HG03460 (cell line): ENCODE measurements around the gene RAB11B.
"Not testable (repeated sequence)": the region's sequence is repeated elsewhere in the genome, so short reads cannot be mapped to it uniquely, and the experiment has no call there.

Experiments
- ATAC-seq: cut with Tn5 transposase; IDR thresholded peaks from one replicate; pipeline ENCODE4 v1.9.1; 2021; ENCODE audit not compliant: unreplicated experiment

The RAB11B gene

GRCh38 chr19:8425331-8425730, 35.2 kb downstream of the RAB11B start:
- not testable (repeated sequence) for ATAC-seq

DNA sequence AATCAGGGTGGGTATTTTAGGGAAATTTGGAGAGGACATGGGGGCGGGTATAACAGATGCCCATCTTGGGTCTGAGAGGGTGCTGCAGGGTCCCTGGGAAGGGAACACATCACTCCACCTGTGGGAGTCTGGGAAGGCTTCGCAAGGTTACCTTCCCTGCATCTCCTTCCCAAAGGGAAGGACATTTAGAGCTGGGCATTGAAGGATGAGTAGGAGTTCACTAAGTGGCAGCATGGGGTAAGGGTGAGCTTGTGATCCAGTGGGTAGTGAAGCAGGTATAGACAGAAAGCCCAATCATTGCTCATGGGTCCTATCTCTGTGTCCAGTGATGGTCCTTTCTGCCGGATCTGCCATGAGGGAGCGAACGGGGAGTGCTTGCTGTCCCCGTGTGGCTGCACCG, 36.1 kb downstream of the RAB11B start:
- ATAC-seq = no peak

DNA sequence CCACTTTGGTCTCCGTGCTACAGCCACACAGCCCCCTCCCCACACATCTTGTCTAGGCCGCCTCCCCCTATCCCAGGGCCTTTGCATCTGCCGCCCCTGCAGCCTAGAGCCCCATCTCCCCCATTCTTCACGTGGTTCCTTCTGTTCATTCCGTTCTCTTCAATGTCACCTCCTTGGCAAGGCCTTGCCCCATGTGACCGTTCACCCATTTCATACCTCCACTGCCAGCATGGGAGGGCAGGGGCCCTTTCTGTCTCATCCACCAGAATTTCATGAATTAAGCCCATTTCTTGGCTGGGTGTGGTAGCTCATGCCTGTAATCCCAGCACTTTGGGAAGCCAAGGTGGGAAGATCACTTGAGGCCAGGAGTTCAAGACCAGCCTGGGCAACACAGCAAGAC, 38.9 kb downstream of the RAB11B start:
- ATAC-seq = no peak

- ATAC-seq = no peak
Measured at GRCh38 chr19:8429826-8430225, 39.7 kb downstream of the RAB11B start.

GRCh38 chr19:8430650-8431049, 40.5 kb downstream of the RAB11B start:
- ATAC-seq = no peak

- no peak for ATAC-seq
Measured at GRCh38 chr19:8438236-8438635, 48.1 kb downstream of the RAB11B start.

- ATAC-seq = no peak
Measured at GRCh38 chr19:8441725-8442544, 51.8 kb downstream of the RAB11B start.

- ATAC-seq = not testable (repeated sequence)
Measured at GRCh38 chr19:8444140-8444676, 54.0 kb downstream of the RAB11B start.

- ATAC-seq = peak; percentile 73
Measured at GRCh38 chr19:8444677-8445487, 54.7 kb downstream of the RAB11B start, which contains the start of gene HNRNPM. HNRNPM (plus strand) TSS chr19:8444975; CDS start chr19:8444999, 24 bp downstream.

DNA sequence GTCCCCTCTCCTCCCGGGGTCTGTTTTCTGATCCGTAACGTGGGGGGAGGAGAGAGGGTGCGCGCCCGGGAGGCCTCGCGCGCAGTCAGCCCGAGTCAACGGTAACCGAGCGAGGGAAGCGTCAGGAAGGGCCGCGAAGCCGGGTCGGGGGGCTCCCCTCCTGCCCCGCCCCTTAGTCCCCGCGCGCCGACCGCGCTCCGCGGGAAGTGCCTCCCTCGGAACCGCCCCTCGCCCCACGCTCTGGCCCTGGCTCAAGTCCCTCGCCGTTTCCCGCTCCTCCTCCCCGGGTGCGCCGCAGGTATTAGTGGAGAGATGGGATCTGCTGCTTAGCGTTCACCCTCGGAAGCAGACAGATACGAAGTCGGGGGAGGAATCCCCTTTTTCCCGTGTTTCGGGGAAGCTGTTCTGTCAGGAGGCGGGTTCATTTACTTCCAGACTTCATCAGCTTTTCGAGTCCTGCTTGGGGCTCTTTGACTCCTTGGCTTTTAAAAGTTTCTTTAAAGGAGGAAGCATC, 55.4 kb downstream of the RAB11B start:
- ATAC-seq = no peak

GRCh38 chr19:8446061-8446709, 56.0 kb downstream of the RAB11B start:
- ATAC-seq = no peak

- no peak for ATAC-seq
Measured at GRCh38 chr19:8449830-8450229, 59.7 kb downstream of the RAB11B start.

GRCh38 chr19:8451377-8451776, 61.2 kb downstream of the RAB11B start:
- ATAC-seq = no peak

- ATAC-seq = no peak
Measured at GRCh38 chr19:8451885-8452284, 61.7 kb downstream of the RAB11B start.

- ATAC-seq = no peak
Measured at GRCh38 chr19:8452446-8453123, 62.4 kb downstream of the RAB11B start.

GRCh38 chr19:8453616-8454015, 63.5 kb downstream of the RAB11B start:
- no peak for ATAC-seq
